ENCODE results near the gene TRIM56.
"Not testable (repeated sequence)": the region's sequence is repeated elsewhere in the genome, so short reads cannot be mapped to it uniquely, and the experiment has no call there.

Gene TRIM56

GRCh38 chr7:101081432-101081831 is 3.8 kb upstream of the TRIM56 start:
- no peak for DNase-seq (ENCODE audit: low spot score)
- POLR2A ChIA-PET (ENCODE audit: low non-redundant PET) = no interaction called here
- no peak for TF ChIP-seq CTCF (conservative IDR thresholded peaks at IDR 0.05; ENCODE audit: low read depth)
- CTCF ChIA-PET = interaction anchor here (0.7 to 0.8 kb wide), 2 partner anchors 40 to 63 kb away, joined by 3 to 5 read pairs; no protein-coding TSS in a partner anchor
- H3K27ac ChIP-seq = no peak overlapping the region

GRCh38 chr7:101084865-101085161 is 468 bp upstream of the TRIM56 start:
- no peak for TF ChIP-seq CTCF (conservative IDR thresholded peaks at IDR 0.05; ENCODE audit: low read depth)
- CTCF ChIA-PET = interaction anchor here (0.6 to 1.3 kb wide), 5 partner anchors 10 to 190 kb away, joined by 3 to 10 read pairs (median 4); no protein-coding TSS in a partner anchor
- POLR2A ChIA-PET (ENCODE audit: low non-redundant PET) = interaction anchor here (0.6 to 1.2 kb wide), 3 partner anchors 11 to 655 kb away, joined by 3 read pairs; partner anchors contain the start of gene MEPCE
- peak overlapping the region; percentile 99 for H3K27ac ChIP-seq
- no peak for DNase-seq (ENCODE audit: low spot score)

GRCh38 chr7:101087334-101088068 is 2.2 kb downstream of the TRIM56 start:
- no peak for TF ChIP-seq CTCF (conservative IDR thresholded peaks at IDR 0.05; ENCODE audit: low read depth)
- peak overlapping the region; percentile 99 for H3K27ac ChIP-seq
- ChIA-PET CTCF (interaction anchor here (0.6 kb wide), 3 partner anchors 26 to 618 kb away, joined by 3 read pairs; no protein-coding TSS in a partner anchor), POLR2A (ENCODE audit: low non-redundant PET) (interaction anchor here (0.8 kb wide), 1 partner anchor 130 kb away, joined by 3 read pairs; the partner anchor contains the start of genes PLOD3 and ZNHIT1)
- no peak for DNase-seq (ENCODE audit: low spot score)

- ChIA-PET CTCF (interaction anchor here (0.6 kb wide), 1 partner anchor 67 kb away, joined by 3 read pairs; no protein-coding TSS in a partner anchor), POLR2A (ENCODE audit: low non-redundant PET) (no interaction called here)
- peak overlapping the region; percentile 99 for H3K27ac ChIP-seq
- TF ChIP-seq CTCF (conservative IDR thresholded peaks at IDR 0.05; ENCODE audit: low read depth) = no peak
- DNase-seq (ENCODE audit: low spot score) = no peak
These were observed 2.8 kb downstream of the TRIM56 start for GRCh38 chr7:101088069-101088425.

GRCh38 chr7:101088858-101089529 is 3.7 kb downstream of the TRIM56 start:
- peak overlapping the region; percentile 99 for H3K27ac ChIP-seq
- POLR2A ChIA-PET (ENCODE audit: low non-redundant PET) = interaction anchor here (0.6 kb wide), 1 partner anchor 55 kb away, joined by 3 read pairs; no protein-coding TSS in a partner anchor
- TF ChIP-seq CTCF (conservative IDR thresholded peaks at IDR 0.05; ENCODE audit: low read depth) = no peak
- DNase-seq (ENCODE audit: low spot score) = no peak
- CTCF ChIA-PET = no interaction called here

GRCh38 chr7:101089876-101090275 is 4.6 kb downstream of the TRIM56 start:
- H3K27ac ChIP-seq = peak overlapping the region; percentile 99
- DNase-seq (ENCODE audit: low spot score) = no peak
- POLR2A ChIA-PET (ENCODE audit: low non-redundant PET) = no interaction called here
- CTCF ChIA-PET = no interaction called here
- TF ChIP-seq CTCF (conservative IDR thresholded peaks at IDR 0.05; ENCODE audit: low read depth) = no peak

GRCh38 chr7:101092266-101092905 is 7.1 kb downstream of the TRIM56 start:
- CTCF ChIA-PET; H3K27ac ChIP-seq; DNase-seq (ENCODE audit: low spot score); POLR2A ChIA-PET (ENCODE audit: low non-redundant PET): not testable (repeated sequence)
